Activated naive CD4-positive, alpha-beta T cell treated with anti-CD3 and anti-CD28 coated beads, Interleukin-2, amount 10 ng/mL, durations not matched to agents 7 days and 5 days (primary cell): ENCODE results near the gene HTR4.
"Not testable (repeated sequence)": the region's sequence is repeated elsewhere in the genome, so short reads cannot be mapped to it uniquely, and the experiment has no call there.

ENCODE experiments used
- CTCF ChIA-PET: fragments of 350-600 bp; sonication (Branson Sonifier 250); formaldehyde crosslinking; loops from one replicate; lab custom pipeline; 2021; ENCODE audit warnings: antibody characterized with exemption; lab: Charles Lee
- DNase-seq: peaks from one replicate; pipeline ENCODE4 v3.0.0-alpha.2; 2020
- H3K27ac Mint-ChIP-seq: one replicate; pipeline ENCODE4 v1.8.0; 2021; ENCODE audit warnings: mild to moderate bottlenecking, moderate library complexity, mixed read lengths
- H3K27me3 Mint-ChIP-seq: one replicate; pipeline ENCODE4 v1.8.0; 2021; ENCODE audit warnings: mild to moderate bottlenecking, mixed read lengths
- H3K36me3 Mint-ChIP-seq: one replicate; pipeline ENCODE4 v1.8.0; 2021; ENCODE audit warnings: mixed read lengths
- H3K4me1 Mint-ChIP-seq: one replicate; pipeline ENCODE4 v1.8.0; 2021; ENCODE audit warnings: mixed read lengths
- H3K4me3 Mint-ChIP-seq: one replicate; pipeline ENCODE4 v1.8.0; 2021; ENCODE audit warnings: mild to moderate bottlenecking, moderate library complexity, mixed read lengths
- H3K9me3 Mint-ChIP-seq: one replicate; pipeline ENCODE4 v1.8.0; 2021; ENCODE audit warnings: mixed read lengths

HTR4 gene

DNA sequence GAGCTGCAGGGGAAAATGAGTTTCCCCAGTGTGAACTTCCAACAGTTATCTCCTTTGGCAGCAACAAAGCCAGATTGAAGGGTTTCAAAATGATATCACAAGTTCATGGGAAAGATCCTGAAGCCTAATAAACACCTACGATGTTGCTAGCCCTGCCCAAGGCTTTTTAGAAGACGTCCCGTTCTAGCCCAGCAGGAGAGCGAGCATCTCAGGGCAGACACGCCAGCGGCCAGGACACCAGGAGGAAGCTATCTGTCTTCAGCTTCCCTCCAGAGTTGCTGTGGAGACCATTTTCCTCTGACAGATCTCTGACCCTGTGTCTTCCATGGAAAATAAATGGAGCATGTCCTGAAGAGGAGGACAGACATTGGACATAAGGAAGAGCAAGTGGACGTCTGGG lies 172.1 kb downstream of the HTR4 start:
- Mint-ChIP-seq H3K4me3 (no peak overlapping the region), H3K36me3 (no peaks in the 10 kb centered on the region), H3K27me3 (peaks cover 22% of the 10 kb centered on the region), H3K9me3 (no peaks in the 10 kb centered on the region), H3K4me1 (no peaks in the 10 kb centered on the region), H3K27ac (no peak overlapping the region)
- no peak for DNase-seq
- CTCF ChIA-PET = interaction anchor here (0.7 to 2.9 kb wide), 9 partner anchors 9 to 307 kb away, joined by 3 to 12 read pairs (median 3); no protein-coding TSS in a partner anchor

DNA sequence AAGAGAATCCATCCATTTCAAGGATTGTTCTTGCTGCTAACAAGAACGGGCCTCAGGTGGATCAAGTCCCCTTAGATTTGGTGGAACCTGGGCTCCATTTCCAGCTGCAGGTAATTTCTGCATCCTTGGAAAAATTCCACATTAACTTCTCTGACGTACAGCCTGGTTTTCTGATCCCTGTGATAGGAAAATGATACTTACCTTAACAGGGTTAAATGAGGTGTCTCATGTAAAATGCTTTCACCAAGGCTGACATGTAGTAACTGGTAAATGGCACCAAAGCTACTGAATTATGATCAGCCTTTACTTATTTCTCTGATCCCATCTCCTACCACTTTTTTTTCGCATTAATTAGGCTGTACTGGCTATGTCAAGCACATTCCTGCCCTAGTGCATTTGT lies 176.9 kb downstream of the HTR4 start:
- Mint-ChIP-seq H3K27me3 (peaks cover 19% of the 10 kb centered on the region), H3K4me3 (no peak overlapping the region), H3K4me1 (no peaks in the 10 kb centered on the region), H3K36me3 (no peaks in the 10 kb centered on the region), H3K27ac (no peak overlapping the region), H3K9me3 (no peaks in the 10 kb centered on the region)
- CTCF ChIA-PET = interaction anchor here (1.1 kb wide), 1 partner anchor 254 kb away, joined by 4 read pairs; no protein-coding TSS in a partner anchor
- DNase-seq = no peak

DNA sequence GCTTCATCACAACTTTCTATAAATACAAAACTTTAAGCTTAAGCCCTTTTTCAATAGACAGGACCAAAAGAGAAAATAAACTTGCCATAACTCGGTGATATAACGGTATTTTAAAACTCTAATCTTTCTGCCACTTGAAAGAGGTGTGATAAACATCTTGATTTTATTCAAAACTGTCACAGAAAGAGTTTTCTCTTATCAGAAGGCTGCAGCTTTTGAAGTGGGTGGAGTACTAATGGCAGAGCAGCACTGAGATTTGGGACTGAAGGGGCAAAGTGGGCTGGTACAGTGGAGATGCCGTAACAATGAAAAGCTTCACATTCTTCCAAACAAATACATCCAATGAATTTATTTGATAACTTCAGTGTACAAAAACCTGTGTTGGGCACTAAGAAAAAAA lies 178.0 kb downstream of the HTR4 start:
- Mint-ChIP-seq H3K4me1 (no peaks in the 10 kb centered on the region), H3K27ac (no peak overlapping the region), H3K9me3 (no peaks in the 10 kb centered on the region), H3K27me3 (peaks cover 18% of the 10 kb centered on the region), H3K36me3 (no peaks in the 10 kb centered on the region), H3K4me3 (no peak overlapping the region)
- CTCF ChIA-PET = no interaction called here
- DNase-seq = no peak

DNA sequence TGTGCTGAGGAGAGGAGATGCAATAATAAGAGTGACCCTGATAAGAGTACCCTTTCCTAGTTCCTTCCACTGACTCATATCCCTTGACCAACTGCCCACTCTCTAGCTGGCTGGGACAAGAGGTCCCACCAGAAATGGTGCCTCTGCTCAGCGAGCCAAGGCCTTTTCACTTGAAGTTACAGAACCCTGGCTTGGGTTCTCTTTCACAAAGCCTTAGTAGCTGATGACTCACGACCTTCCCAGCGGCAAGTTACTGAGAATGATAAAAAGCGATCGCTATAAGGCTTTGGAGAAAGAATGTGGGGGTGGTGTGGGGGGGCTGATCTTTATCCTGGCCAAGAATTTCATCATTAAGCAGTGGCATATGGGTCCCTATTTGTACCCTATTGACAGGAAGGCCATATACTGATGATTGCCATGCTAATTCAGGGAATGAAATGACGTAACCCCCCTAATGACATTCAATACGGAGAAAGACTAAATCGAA lies 180.3 kb downstream of the HTR4 start:
- H3K9me3 Mint-ChIP-seq = no peaks in the 10 kb centered on the region
- DNase-seq = no peak
- H3K4me1 Mint-ChIP-seq = no peaks in the 10 kb centered on the region
- no peak overlapping the region for H3K27ac Mint-ChIP-seq
- no peak overlapping the region for H3K4me3 Mint-ChIP-seq
- no peaks in the 10 kb centered on the region for H3K36me3 Mint-ChIP-seq
- CTCF ChIA-PET = no interaction called here
- H3K27me3 Mint-ChIP-seq = peaks cover 17% of the 10 kb centered on the region

DNA sequence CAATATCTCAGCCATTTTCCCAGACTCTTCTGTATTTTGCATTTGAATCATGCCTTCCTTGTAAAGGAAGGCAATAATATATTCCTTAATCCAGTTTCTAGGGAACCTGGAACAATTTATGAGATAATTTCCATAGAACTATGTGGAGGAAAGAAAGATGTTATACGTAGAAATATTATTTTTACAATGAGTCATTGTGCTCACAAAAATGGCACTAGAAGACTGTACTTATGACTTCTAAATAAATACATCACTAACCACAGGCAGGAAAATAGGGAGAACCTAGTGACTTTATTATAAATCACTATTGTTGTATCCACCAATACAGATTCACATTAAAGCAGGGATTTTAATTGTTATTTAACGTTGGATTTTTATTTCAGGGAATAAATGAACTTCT lies 182.9 kb downstream of the HTR4 start:
- Mint-ChIP-seq H3K27me3 (peaks cover 3% of the 10 kb centered on the region), H3K27ac (no peak overlapping the region), H3K9me3 (no peaks in the 10 kb centered on the region), H3K4me1 (no peaks in the 10 kb centered on the region), H3K36me3 (no peaks in the 10 kb centered on the region), H3K4me3 (no peak overlapping the region)
- no peak for DNase-seq
- CTCF ChIA-PET = no interaction called here

DNA sequence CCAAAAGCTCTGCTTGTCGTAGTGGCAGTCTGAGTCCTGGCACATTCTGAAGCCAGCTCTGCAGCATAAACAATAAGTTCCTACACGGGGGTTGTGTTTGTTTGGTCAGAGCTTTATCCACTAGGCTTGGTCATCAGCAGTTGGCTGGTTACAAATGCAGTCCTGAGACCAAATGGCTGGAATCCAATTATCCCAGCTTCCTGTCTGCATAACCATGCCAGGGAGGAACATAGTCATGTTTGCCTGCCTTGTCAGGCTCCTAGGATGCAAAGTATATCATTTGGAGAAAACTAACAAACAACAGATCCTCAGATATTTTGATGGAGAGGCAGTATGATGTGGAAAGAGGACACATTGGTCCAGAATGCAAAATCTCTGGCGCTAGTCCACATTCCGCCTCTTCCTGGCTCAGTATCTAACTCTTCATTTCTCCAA lies 184.8 kb downstream of the HTR4 start:
- H3K27me3 Mint-ChIP-seq = no peaks in the 10 kb centered on the region
- H3K27ac Mint-ChIP-seq = no peak overlapping the region
- H3K36me3 Mint-ChIP-seq = no peaks in the 10 kb centered on the region
- H3K9me3 Mint-ChIP-seq = no peaks in the 10 kb centered on the region
- no peaks in the 10 kb centered on the region for H3K4me1 Mint-ChIP-seq
- no peak for DNase-seq
- no peak overlapping the region for H3K4me3 Mint-ChIP-seq
- CTCF ChIA-PET = interaction anchor here (0.7 to 0.9 kb wide), 4 partner anchors 13 to 261 kb away, joined by 3 to 5 read pairs (median 4); no protein-coding TSS in a partner anchor

DNA sequence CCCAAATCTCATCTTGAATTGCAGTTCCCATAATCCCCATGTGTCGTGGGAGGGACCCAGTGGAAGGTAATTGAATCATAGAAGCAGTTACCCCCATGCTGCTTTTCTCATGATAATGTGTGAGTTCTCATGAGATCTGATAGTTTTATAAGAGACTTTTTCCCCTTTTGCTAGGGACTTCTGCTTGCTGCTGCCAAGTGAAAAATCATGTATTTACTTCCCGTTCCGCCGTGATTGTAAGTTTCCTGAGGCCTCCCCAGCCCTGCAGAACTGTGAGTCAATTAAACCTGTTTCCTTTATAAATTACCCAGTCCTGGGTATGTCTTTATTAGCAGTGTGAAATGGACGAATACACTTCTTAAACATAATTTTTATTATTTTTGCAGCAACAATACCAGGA lies 185.6 kb downstream of the HTR4 start:
- CTCF ChIA-PET = interaction anchor here (0.7 to 0.9 kb wide), 2 partner anchors 14 to 25 kb away, joined by 3 to 4 read pairs; no protein-coding TSS in a partner anchor
- H3K4me3 Mint-ChIP-seq, H3K27ac Mint-ChIP-seq, H3K27me3 Mint-ChIP-seq, H3K36me3 Mint-ChIP-seq, H3K9me3 Mint-ChIP-seq, H3K4me1 Mint-ChIP-seq, DNase-seq: not testable (repeated sequence)

DNA sequence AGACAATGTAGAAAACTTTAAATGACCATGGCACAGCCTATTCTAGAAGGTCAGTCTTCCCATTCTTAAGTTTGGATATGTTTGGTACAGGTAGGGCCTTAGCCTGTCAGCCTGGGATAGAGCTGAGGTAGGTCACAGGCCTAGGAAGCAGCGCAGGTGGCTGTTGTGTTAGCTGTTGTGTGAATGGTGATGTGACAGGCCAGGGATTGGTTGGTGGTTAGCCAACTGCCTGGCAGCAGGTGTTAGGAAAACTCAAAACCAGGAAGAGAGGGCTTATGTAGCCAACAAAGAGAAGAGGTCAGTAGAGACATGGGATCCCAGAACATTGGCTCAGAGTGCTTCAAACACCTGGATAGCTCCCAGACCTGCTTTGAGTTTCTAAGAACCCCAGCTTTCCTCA lies 186.4 kb downstream of the HTR4 start:
- Mint-ChIP-seq H3K9me3 (no peaks in the 10 kb centered on the region), H3K36me3 (no peaks in the 10 kb centered on the region), H3K27ac (no peak overlapping the region), H3K4me3 (no peak overlapping the region), H3K27me3 (no peaks in the 10 kb centered on the region), H3K4me1 (no peaks in the 10 kb centered on the region)
- CTCF ChIA-PET = no interaction called here
- no peak for DNase-seq

DNA sequence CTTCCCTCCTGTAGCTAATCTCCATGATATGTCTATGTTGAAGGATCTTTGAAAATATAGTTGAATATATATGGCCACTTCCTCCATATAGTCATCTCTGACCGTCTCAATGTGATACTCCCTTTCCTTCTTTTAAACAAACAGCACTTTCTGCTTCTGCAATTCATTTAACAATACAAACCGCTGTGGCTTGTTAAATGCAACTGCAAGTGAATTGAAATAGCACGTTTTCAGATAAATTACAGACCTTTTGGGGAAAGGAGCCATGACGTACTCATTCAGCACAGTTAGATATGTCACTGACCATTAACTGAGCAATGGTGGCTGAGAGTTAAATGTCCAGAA lies 188.1 kb downstream of the HTR4 start:
- no peak overlapping the region for H3K4me3 Mint-ChIP-seq
- H3K27ac Mint-ChIP-seq = no peak overlapping the region
- H3K27me3 Mint-ChIP-seq = no peaks in the 10 kb centered on the region
- CTCF ChIA-PET = interaction anchor here (0.9 kb wide), 1 partner anchor 265 kb away, joined by 3 read pairs; no protein-coding TSS in a partner anchor
- no peak for DNase-seq
- H3K9me3 Mint-ChIP-seq = no peaks in the 10 kb centered on the region
- no peaks in the 10 kb centered on the region for H3K36me3 Mint-ChIP-seq
- no peaks in the 10 kb centered on the region for H3K4me1 Mint-ChIP-seq

DNA sequence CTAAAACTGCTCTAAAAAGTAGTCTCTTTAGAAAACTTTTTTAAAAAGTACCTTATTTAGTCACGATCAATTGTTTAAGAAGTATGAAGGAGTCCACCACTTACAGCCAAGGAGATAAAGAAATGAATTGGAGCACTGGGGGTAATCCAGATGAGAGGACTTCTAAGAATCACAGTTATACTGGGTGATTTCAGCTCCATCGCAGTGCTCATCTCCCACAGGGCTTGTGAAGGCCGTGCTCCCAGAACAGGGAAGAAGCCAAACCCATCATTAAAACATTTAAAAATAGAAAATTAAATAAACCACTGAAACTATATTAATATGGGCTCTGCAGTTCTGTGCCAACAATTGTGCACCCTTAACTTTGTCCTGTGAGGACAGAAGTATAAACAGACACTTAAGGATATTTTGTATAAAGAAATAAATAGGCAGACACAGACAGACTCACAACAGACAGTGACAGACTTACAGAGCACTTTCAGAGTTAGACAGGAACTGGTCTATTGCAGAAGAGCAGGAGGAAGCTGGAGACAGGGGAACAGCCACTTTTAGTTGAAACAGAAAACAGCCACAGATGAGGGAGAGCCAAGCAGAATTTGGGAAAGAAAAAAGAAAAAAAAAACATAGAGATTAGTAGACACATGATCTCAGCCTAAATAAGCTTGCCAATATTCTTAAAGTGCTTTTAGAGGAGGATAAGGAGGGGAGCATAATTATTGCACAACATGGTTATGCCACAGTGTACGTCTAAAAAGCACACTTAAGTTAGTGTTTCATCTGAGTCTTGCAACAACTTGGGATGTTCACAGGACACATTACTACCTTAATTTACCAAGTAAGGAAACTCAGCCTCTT lies 188.7 kb downstream of the HTR4 start:
- CTCF ChIA-PET = interaction anchor here (0.9 kb wide), 1 partner anchor 265 kb away, joined by 3 read pairs; no protein-coding TSS in a partner anchor
- Mint-ChIP-seq H3K9me3 (no peaks in the 10 kb centered on the region), H3K36me3 (no peaks in the 10 kb centered on the region), H3K27me3 (no peaks in the 10 kb centered on the region), H3K4me1 (no peaks in the 10 kb centered on the region), H3K4me3 (no peak overlapping the region), H3K27ac (no peak overlapping the region)
- DNase-seq = no peak

DNA sequence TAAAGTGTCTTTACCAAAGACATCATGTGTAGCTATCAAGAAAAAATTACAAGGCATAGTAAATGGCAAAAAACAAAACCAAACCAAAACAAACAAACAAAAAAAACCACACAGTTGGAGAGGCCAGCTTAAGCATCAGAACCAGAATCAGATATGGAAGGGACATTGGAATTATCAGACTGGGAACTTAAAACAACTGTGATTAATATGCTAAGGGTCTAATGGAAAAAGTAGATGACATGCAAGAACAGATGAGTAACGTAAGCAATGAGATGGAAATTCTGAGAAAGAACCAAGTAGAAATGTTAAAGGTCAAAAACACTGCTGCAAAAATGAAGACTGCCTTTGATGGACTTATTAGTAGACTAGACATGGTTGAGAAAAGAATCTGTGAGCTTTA lies 194.7 kb downstream of the HTR4 start:
- Mint-ChIP-seq H3K4me3 (no peak overlapping the region), H3K27ac (no peak overlapping the region), H3K27me3 (peaks cover 4% of the 10 kb centered on the region), H3K36me3 (no peaks in the 10 kb centered on the region), H3K9me3 (no peaks in the 10 kb centered on the region), H3K4me1 (no peaks in the 10 kb centered on the region)
- CTCF ChIA-PET = no interaction called here
- DNase-seq = no peak

DNA sequence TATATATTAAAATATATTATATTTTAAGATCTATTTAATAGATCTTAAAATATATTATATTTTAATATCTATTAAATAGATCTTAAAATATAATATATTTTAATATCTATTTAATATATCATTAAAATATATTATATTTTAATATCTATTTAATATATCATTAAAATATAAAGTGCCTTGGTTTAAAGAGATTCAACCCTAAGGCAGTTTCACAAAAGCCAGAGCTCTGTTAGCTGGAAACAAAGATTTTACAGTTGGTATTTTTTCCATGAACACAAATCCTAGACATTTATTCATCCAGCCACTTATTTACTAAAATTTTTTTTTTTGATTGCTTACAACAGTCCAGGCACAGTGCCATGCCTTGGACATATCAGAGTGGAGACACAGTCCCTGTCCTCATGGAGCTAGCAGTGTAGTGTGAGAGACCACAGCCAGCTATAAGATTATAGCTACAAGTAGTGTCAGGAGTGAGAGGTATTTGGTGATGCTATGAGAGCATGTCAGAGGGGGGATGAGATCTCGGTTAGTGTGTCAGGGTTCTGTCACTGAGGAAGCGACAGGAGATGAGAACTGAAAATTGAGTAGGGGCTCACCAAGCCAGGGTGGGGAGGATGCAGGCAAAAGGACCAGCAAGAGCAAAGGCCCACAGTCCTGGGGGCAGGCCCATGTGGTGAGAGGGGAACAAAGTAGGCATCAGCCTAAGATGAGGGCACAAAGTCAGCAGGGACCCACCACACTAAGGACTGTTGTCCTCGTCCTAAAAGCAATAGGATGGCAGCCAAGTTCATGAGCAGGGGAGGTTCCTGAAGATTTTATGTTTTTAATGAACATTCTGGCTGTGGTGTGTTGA lies 196.1 kb downstream of the HTR4 start:
- CTCF ChIA-PET = interaction anchor here (1.0 kb wide), 1 partner anchor 25 kb away, joined by 4 read pairs; no protein-coding TSS in a partner anchor
- Mint-ChIP-seq H3K4me3 (no peak overlapping the region), H3K4me1 (no peaks in the 10 kb centered on the region), H3K36me3 (no peaks in the 10 kb centered on the region), H3K9me3 (no peaks in the 10 kb centered on the region), H3K27ac (no peak overlapping the region), H3K27me3 (peaks cover 4% of the 10 kb centered on the region)
- DNase-seq = no peak

DNA sequence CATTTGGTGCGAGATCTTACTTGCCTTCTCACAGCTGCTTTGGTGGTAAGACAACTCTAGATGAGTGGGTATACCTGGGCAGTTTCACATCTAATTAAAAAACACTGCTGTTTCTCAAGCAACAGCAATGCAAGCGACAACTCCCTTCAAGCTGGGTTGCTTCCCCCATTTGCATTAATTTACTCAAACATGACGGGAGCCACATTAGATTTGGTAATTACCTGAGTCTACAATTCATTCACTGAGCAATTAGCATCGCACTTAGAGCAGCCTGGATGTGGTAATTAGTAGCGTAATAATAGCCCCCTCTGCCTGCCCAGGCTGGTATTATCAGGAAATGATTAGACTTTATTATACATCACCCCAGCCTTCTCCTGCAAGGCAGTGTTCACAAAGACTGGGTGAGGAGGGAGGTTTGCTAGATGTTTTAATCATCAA lies 197.1 kb downstream of the HTR4 start:
- no peak for DNase-seq
- H3K4me3 Mint-ChIP-seq = no peak overlapping the region
- H3K4me1 Mint-ChIP-seq = no peaks in the 10 kb centered on the region
- H3K27me3 Mint-ChIP-seq = peaks cover 4% of the 10 kb centered on the region
- H3K27ac Mint-ChIP-seq = no peak overlapping the region
- H3K36me3 Mint-ChIP-seq = no peaks in the 10 kb centered on the region
- CTCF ChIA-PET = interaction anchor here (1.0 kb wide), 1 partner anchor 14 kb away, joined by 3 read pairs; no protein-coding TSS in a partner anchor
- no peaks in the 10 kb centered on the region for H3K9me3 Mint-ChIP-seq

DNA sequence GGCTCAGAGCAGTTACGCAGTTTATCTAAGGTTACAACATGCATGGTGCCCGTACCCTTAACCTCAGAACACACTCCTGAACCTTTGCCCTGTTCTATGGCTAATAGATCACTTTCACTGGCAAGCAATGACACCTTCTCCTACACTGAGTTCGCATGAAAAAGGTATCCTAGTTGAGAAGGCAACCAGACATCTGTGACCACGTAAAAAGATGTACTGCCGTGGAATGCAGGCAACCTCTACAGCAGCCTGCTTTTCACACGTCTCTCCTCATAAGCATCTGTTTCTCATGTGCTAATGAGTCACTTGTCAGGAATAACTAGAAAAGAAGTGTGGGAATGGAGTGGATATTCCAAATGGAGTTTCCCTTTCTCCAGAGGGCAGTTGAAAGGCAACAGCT lies 199.1 kb downstream of the HTR4 start:
- H3K36me3 Mint-ChIP-seq = no peaks in the 10 kb centered on the region
- CTCF ChIA-PET = no interaction called here
- no peak for DNase-seq
- H3K27me3 Mint-ChIP-seq = peaks cover 4% of the 10 kb centered on the region
- H3K9me3 Mint-ChIP-seq = no peaks in the 10 kb centered on the region
- no peaks in the 10 kb centered on the region for H3K4me1 Mint-ChIP-seq
- H3K27ac Mint-ChIP-seq = no peak overlapping the region
- no peak overlapping the region for H3K4me3 Mint-ChIP-seq
